ENCODE measurements around the gene PARM1.
A peak's percentile ranks its signal among the peaks of the same experiment; 100 is the strongest.

PARM1 gene

GRCh38 chr4:74996996-74997395 is 64.1 kb downstream of the PARM1 start:
- DNase-seq (ENCODE audit: insufficient read length) (no peak), FAIRE-seq (peak; percentile 50)
- TF ChIP-seq TAF1 (IDR thresholded peaks at IDR 0.05; ENCODE audit: borderline replicate concordance, low read depth, low read length) (no peak), POLR2A (IDR thresholded peaks at IDR 0.05; ENCODE audit: low read depth, low read length) (no peak), POLR2AphosphoS5 (IDR thresholded peaks at IDR 0.05; ENCODE audit: low read depth, low read length) (no peak)

- TF ChIP-seq TAF1 (IDR thresholded peaks at IDR 0.05; ENCODE audit: borderline replicate concordance, low read depth, low read length): no peak
- TF ChIP-seq POLR2AphosphoS5 (IDR thresholded peaks at IDR 0.05; ENCODE audit: low read depth, low read length): no peak
- TF ChIP-seq POLR2A (IDR thresholded peaks at IDR 0.05; ENCODE audit: low read depth, low read length): no peak
- FAIRE-seq (no peak), DNase-seq (ENCODE audit: insufficient read length) (no peak)
Observed at GRCh38 chr4:74997948-74998729, 65.2 kb downstream of the PARM1 start.

- no peak for FAIRE-seq
- DNase-seq (ENCODE audit: insufficient read length): no peak
- TF ChIP-seq TAF1 (IDR thresholded peaks at IDR 0.05; ENCODE audit: borderline replicate concordance, low read depth, low read length) (no peak), POLR2A (IDR thresholded peaks at IDR 0.05; ENCODE audit: low read depth, low read length) (no peak), POLR2AphosphoS5 (IDR thresholded peaks at IDR 0.05; ENCODE audit: low read depth, low read length) (no peak)
Observed at GRCh38 chr4:74999714-75000309, 66.9 kb downstream of the PARM1 start.

GRCh38 chr4:75001871-75002270 is 69.0 kb downstream of the PARM1 start:
- TF ChIP-seq POLR2A (IDR thresholded peaks at IDR 0.05; ENCODE audit: low read depth, low read length) (no peak), TAF1 (IDR thresholded peaks at IDR 0.05; ENCODE audit: borderline replicate concordance, low read depth, low read length) (no peak), POLR2AphosphoS5 (IDR thresholded peaks at IDR 0.05; ENCODE audit: low read depth, low read length) (no peak)
- FAIRE-seq: no peak
- no peak for DNase-seq (ENCODE audit: insufficient read length)

GRCh38 chr4:75002381-75002780 is 69.5 kb downstream of the PARM1 start:
- no peak for DNase-seq (ENCODE audit: insufficient read length)
- no peak for FAIRE-seq
- TF ChIP-seq POLR2AphosphoS5 (IDR thresholded peaks at IDR 0.05; ENCODE audit: low read depth, low read length): no peak
- no peak for TF ChIP-seq POLR2A (IDR thresholded peaks at IDR 0.05; ENCODE audit: low read depth, low read length)
- TF ChIP-seq TAF1 (IDR thresholded peaks at IDR 0.05; ENCODE audit: borderline replicate concordance, low read depth, low read length): no peak

GRCh38 chr4:75003979-75004378 is 71.1 kb downstream of the PARM1 start:
- FAIRE-seq (no peak), DNase-seq (ENCODE audit: insufficient read length) (no peak)
- TF ChIP-seq POLR2A (IDR thresholded peaks at IDR 0.05; ENCODE audit: low read depth, low read length) (no peak), TAF1 (IDR thresholded peaks at IDR 0.05; ENCODE audit: borderline replicate concordance, low read depth, low read length) (no peak), POLR2AphosphoS5 (IDR thresholded peaks at IDR 0.05; ENCODE audit: low read depth, low read length) (no peak)

DNA sequence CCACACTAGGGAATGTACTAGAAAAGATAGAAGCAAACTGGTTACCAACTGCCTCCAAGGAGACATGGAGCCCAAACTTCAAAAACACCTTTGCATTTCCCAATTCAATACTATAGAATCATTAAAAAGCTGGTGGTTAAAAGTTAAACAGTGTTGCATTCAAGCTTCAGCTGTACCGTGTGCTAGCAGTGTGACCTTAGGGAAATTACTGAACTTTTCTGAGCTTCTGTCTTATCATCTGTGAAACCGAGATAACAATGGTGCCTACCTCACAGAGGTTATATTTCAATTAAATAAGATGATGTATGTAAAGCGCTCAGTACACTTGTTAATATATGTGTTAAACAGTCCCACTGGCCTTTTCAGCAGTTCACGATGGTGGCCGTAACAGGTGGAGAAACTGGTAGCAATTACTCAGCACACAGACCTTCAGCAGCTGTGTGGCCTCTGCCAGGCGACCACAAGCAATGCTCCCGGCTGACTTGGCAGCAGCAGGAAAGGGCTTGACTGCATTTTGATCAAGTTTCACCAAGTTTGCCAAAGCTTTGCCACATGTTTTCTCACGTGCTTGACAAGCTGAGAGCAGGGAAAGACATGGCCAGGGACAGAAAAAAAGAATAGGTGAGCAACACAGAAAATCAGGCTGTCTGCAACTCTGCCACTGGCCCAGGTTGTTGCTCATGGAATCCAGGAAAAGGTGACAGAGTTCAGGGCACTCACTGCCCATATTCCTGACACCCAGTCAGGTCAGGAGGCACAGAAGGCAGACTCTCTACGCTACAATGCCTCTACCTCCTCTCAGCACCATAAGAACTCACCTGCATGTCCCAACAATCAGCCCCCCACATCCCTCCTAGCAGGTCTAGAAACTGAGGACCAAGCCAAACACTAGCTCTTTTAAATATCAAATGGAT is 72.1 kb downstream of the PARM1 start:
- FAIRE-seq (peak; percentile 91), DNase-seq (ENCODE audit: insufficient read length) (peak; percentile 14)
- TF ChIP-seq POLR2AphosphoS5 (IDR thresholded peaks at IDR 0.05; ENCODE audit: low read depth, low read length): no peak
- TF ChIP-seq TAF1 (IDR thresholded peaks at IDR 0.05; ENCODE audit: borderline replicate concordance, low read depth, low read length): no peak
- no peak for TF ChIP-seq POLR2A (IDR thresholded peaks at IDR 0.05; ENCODE audit: low read depth, low read length)

- no peak for FAIRE-seq
- DNase-seq (ENCODE audit: insufficient read length): no peak
Observed at GRCh38 chr4:75005727-75006126, 72.8 kb downstream of the PARM1 start.

DNA sequence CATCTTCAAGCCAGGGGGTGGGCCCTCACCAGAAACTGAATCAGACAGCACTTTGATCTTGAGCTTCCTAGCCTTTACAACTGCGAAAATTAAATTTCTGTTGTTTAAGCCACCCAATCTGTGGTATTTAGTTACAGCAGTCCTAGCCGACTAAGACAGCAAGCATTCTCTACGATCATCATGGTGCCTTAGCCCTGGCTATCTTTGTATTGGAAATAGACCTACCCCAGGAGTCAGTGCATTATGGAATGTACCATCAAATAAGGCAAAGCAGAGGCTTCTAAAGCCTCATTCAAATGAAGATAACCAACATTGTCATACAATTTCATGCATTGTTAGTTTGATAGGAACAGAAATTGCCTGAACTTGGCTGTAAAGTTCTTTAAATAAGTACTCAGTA is 75.0 kb downstream of the PARM1 start:
- no peak for DNase-seq (ENCODE audit: insufficient read length)

More at GRCh38 chr4:75005727-75006126, 72.8 kb downstream of the PARM1 start:
- TF ChIP-seq POLR2AphosphoS5 (IDR thresholded peaks at IDR 0.05; ENCODE audit: low read depth, low read length): no peak
- TF ChIP-seq TAF1 (IDR thresholded peaks at IDR 0.05; ENCODE audit: borderline replicate concordance, low read depth, low read length): no peak
- TF ChIP-seq POLR2A (IDR thresholded peaks at IDR 0.05; ENCODE audit: low read depth, low read length): no peak

DNA sequence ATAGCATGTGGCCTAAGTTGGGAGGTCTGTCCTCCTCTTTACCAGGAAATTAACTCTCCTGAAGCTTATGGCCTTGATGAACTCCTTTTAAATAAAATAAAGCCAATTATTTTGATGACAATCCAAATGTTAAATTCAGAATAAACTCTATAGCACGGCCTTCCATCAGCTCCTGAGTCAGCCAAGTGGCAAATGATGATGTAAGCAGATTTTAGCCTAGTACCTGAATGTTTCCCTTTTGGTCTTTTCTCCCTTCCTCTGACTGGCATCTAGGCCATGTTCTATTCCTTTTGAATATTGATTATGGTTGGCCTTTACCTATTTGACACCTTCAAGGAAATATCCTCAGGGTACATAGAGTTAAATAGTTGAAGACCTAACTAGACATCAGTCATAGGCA is 76.2 kb downstream of the PARM1 start:
- DNase-seq (ENCODE audit: insufficient read length) (no peak), FAIRE-seq (no peak)
- no peak for TF ChIP-seq POLR2AphosphoS5 (IDR thresholded peaks at IDR 0.05; ENCODE audit: low read depth, low read length)
- TF ChIP-seq POLR2A (IDR thresholded peaks at IDR 0.05; ENCODE audit: low read depth, low read length): no peak
- TF ChIP-seq TAF1 (IDR thresholded peaks at IDR 0.05; ENCODE audit: borderline replicate concordance, low read depth, low read length): no peak

More for the DNA sequence above, 75.0 kb downstream of the PARM1 start:
- TF ChIP-seq POLR2AphosphoS5 (IDR thresholded peaks at IDR 0.05; ENCODE audit: low read depth, low read length): no peak
- no peak for TF ChIP-seq POLR2A (IDR thresholded peaks at IDR 0.05; ENCODE audit: low read depth, low read length)
- TF ChIP-seq TAF1 (IDR thresholded peaks at IDR 0.05; ENCODE audit: borderline replicate concordance, low read depth, low read length): no peak
- no peak for FAIRE-seq

- DNase-seq (ENCODE audit: insufficient read length) (no peak), FAIRE-seq (no peak)
- TF ChIP-seq POLR2AphosphoS5 (IDR thresholded peaks at IDR 0.05; ENCODE audit: low read depth, low read length) (no peak), TAF1 (IDR thresholded peaks at IDR 0.05; ENCODE audit: borderline replicate concordance, low read depth, low read length) (no peak), POLR2A (IDR thresholded peaks at IDR 0.05; ENCODE audit: low read depth, low read length) (no peak)
Observed at GRCh38 chr4:75011131-75011795, 78.3 kb downstream of the PARM1 start.

All from GM12892 (cell line).